ENCODE measurements around the gene VKORC1L1.

DNA sequence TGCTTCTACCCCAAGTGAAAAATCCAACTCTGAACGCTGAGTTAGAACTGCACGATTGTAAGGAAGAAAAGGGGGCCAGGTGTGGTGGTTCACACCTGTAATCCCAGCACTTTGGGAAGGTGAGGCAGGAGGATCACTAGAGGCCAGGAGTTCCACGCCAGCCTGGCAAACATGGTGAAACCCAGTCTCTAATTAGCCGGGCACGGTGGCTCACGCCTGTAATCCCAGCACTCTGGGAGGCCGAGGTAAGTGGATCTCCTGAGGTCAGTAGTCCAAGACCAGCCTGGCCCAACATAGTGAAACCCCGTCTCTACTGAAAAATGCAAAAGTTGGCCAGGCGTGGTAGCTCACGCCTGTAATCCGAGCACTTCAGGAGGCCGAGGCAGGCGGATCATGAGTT, 100.1 kb downstream of the VKORC1L1 start:
- TF ChIP-seq, protein P1, sequence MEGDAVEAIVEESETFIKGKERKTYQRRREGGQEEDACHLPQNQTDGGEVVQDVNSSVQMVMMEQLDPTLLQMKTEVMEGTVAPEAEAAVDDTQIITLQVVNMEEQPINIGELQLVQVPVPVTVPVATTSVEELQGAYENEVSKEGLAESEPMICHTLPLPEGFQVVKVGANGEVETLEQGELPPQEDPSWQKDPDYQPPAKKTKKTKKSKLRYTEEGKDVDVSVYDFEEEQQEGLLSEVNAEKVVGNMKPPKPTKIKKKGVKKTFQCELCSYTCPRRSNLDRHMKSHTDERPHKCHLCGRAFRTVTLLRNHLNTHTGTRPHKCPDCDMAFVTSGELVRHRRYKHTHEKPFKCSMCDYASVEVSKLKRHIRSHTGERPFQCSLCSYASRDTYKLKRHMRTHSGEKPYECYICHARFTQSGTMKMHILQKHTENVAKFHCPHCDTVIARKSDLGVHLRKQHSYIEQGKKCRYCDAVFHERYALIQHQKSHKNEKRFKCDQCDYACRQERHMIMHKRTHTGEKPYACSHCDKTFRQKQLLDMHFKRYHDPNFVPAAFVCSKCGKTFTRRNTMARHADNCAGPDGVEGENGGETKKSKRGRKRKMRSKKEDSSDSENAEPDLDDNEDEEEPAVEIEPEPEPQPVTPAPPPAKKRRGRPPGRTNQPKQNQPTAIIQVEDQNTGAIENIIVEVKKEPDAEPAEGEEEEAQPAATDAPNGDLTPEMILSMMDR (conservative IDR thresholded peaks at IDR 0.05), result no peak
- TF ChIP-seq ZFX (IDR thresholded peaks at IDR 0.05), result no peak
